HCEC 1CT (cell line): ENCODE measurements around the gene MCOLN3.
A peak's percentile ranks its signal among the peaks of the same experiment; 100 is the strongest.
"Not testable (repeated sequence)": the region's sequence is repeated elsewhere in the genome, so short reads cannot be mapped to it uniquely, and the experiment has no call there.

ENCODE experiments used
- DNase-seq: peaks from one replicate; pipeline ENCODE4 v3.0.0-alpha.2; 2017

The MCOLN3 gene

DNA sequence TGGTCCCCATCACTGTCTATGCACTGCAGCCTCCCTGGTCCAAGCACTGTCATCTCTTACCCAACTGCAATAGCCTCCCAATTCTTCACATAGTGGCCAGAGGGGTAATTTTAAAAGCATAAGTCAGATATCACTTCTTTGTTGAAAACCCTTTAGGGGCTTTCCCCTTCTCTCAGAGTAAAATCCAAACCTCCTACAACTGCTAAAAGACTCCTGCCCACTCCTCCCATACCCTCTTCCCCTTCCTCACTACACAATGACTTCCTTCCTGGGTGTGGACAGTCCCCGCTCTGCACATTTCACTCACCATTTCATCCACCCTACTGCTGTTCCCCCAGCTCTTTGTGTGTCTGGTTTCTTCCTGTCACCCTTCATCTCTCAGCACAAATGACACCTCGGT, 59.7 kb downstream of the MCOLN3 start:
- no peak for DNase-seq

DNA sequence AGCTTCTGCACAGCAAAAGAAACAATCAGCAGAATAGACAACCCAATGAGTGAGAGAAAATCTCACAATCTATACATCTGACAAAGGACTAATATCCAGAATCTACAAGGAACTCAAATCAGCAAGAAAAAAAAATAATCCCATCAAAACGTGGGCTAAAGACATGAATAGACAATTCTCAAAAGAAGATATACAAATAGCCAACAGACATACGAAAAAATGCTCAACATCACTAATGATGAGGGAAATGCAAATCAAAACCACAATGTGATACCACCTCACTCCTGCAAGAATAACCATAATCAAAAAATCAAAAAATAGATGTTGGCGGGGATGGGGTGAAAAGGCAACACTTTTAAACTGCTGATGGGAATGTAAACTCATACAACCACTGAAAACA, 61.7 kb downstream of the MCOLN3 start:
- not testable (repeated sequence) for DNase-seq

DNA sequence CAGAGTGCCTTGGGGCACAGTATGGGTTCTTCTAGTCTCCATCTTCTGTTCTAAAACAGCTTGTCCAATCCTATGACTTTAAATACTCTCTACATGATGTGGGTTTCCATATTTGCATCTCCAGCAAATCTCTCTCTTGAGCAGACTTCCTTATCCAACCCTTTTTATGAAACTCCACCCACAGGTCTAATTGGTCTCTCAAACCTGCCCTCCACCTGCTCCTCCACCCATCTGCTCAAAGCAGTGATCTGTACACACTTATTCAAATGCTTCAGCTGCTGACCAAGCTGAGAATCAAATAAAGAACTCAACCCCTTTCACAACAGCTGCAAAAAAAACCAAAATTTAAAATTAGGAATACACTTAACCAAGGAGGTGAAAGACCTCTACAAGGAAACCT, 62.9 kb downstream of the MCOLN3 start:
- DNase-seq = no peak

DNA sequence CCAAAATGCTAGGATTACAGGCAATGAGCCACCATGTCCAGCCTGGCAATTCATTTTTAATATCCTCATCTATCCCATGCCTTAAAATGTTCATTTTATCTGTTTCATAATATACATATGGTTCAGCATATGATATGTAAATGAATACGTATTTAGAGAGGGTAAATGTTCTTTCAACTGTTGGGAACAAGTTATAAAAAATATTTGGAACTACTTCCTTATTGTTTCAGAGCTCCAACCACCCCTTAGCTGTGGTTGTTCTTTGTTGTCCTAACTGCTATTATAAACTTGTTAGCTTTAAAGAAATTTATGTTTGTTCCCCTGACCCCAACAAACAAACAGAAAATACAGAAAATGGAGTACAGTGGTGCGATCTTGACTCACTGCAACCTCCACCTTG, 65.9 kb downstream of the MCOLN3 start:
- DNase-seq = no peak

DNA sequence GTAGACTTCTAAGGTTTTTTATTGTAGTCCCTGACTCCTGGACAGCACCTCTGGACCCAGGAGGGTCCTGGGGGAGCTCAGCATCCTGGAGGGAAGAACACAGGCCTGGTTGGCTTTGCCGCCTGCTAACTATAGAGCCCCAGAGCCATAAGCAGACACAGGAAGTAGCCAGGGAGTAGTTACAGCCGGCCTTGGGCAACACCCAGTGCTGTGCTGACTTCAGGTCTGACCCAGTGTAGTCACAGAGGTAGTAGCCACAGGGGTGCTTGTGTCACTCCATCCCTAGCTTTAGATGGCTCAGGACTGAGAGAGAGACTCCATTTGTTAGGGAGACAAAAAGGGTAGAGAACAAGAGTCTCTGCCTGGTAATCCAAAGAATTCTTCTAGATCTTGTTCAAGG, 73.3 kb downstream of the MCOLN3 start:
- no peak for DNase-seq

DNA sequence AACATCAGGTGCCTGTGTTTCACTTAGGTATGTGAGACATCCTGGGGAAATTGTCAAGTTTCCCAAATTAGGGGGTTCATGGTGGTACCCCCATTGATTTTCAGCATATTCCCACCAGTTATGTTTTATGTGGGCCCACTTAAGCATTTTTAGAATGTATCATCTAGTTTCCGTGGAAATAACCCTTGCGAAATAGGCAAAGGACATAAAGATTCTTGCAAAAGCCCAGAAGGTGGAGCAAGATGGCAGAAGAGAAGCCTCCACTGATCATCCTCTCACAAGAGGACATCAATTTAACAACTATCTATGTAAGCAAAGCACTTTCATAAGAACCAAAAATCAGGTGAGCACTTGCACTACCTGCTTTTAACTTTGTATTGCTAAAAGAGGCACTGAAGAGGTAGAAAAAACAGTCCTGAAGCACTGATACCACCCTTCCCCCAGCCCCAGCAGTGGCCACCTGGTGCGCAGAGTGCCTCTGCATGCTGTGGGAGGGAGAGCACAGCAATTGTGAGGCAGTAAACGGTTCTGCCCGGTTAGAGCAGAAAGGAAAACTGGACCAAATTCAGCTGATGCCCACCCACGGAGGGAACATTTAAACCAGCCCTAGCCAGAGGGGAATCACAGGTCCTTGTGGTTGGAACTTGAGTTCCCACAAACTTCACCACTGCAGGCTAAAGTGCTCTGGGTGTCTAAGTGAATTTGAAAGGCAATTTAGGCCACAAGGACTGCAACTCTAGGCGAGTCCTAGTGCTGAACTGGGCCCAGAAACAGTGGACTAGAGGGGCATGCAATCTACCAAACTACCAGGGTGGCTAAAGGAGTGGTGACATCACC, 74.6 kb downstream of the MCOLN3 start:
- DNase-seq = peak; percentile 31

DNA sequence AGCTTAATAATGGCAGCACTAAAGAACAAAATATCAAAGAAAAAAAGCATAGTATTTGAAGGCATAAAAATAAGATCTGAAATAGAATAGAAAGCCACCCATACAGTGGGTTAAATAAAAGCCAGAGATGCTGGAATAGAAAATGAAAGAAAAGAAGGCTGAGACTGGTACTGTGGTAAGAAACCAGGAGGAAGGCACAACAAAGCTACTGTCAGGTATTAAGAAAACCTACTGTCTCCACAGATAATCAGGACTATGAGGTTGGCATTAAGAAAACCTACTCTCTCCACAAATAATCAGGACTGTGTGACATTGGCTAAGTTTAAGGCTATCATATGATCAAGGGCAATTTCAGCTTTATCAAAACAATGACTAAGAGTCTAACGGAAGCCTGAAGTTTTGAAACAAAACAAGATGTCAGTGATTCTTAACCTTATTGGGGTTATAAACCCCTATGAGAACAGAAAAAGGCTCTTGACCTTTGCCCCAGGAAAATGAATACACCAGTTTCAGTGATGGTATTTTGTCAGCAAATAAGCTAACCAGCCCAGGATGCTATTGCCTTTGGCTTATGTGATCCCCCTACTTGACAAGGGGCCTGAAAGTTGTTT, 75.8 kb downstream of the MCOLN3 start:
- peak; percentile 15 for DNase-seq

DNA sequence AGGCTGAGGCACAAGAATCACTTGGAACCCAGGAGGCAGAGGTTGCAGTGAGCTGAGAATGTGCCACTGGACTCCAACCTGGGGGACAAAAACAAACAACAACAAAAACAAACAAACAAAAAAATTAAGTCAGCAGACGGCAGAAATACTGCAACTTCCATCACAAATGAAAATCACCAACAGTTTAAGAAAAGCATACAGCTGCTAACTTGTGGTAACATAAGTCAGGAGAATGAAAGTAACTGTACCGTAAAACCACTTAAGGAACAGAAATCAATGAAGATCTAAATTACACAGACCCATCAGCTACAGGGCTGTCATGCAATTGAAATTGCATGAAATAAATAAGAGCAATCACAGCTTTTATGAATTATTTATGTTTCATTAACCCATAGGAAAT, 76.3 kb downstream of the MCOLN3 start:
- DNase-seq = no peak

DNA sequence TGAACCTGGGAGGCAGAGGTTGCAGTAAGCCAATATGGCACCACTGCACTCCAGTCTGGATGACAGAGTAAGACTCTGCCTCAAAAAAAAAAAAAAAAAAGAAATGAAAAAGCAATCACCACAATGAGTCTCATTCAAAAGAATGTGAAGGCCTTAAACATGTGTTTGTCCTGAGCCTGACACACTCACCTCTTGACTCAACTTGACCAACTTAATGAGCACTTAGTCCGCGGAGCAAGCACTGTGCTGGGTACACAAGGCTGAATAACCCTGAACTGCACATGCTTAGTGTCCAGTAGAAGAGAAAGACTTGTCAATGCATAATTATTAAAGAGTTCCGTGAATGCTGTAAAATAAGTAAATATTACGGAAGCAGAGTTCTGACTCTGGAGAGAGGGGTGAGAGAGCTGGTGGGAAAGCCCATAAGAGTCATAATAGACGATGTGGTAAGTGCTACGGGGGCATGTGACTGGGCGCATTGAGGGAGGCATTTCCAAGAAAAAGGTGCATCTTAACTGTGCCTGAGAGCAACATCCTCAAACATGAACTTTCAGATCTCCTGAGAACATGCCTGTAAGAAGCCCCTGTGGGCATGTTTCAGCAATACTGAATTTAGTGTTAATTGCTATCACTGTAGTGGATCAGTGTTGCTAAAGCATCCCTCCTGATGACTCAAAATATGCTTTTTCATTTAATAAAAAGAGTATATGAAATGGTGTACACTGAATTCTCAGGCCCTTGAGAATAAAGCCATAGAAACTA, 78.6 kb downstream of the MCOLN3 start:
- DNase-seq = no peak

DNA sequence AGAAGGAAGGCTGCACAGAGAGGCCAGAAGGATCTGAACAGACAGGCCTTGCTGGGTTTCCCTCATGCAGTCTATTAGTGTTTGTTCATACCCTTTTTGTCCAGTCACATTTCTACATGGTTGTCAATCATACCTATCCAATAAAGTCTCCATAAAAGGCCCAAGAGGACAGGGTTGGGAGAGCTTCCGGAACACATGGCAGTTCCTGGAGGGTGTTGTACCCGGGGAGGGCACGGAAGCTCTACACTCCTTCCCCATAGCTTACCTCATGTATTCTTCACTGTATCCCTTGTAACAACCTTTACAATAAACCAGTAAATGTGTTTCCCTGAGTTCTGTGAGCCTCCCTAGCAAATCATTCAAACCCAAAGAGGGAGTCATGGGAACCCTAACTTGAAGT, 79.4 kb downstream of the MCOLN3 start:
- no peak for DNase-seq

DNA sequence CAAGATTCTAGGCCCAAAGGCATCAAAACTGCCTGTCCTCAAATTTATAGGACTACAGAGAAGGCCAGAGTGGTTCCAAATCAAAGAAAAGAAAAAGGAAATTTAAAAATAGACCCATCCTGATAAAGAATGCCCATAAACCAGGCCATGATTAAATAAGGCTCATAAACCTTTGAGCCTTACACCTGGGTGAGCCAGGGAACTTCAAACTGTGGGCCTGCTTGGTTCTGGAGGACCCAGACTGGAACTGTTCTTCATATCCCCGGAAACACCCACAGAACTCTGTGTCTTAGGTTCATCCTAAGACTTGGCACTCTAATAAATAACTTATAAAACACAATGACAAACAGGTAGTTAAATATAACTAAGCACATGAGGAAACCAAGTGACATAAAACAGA, 80.2 kb downstream of the MCOLN3 start:
- DNase-seq = no peak
